ENCODE measurements around the gene BRME1. TPM values are rescaled to one million over a fixed set of nuclear protein-coding genes. Genes with fewer than 3 reads are reported as not detected.

BRME1 gene
- total RNA-seq, 1 experiment from 2014 or later = 17.4 TPM

GRCh38 chr19:13839130-13839937 is 66.6 kb downstream of the BRME1 start:
- no peak for DNase-seq
- Histone ChIP-seq H3K27me3 (replicated peaks; ENCODE audit: control insufficient read depth, insufficient read depth, low read length) (no peaks in the 10 kb centered on the region), H3K9me3 (no peaks in the 10 kb centered on the region), H3K4me1 (peaks cover 27% of the 10 kb centered on the region), H3K36me3 (ENCODE audit: control insufficient read depth, insufficient read depth, low read length) (no peaks in the 10 kb centered on the region; the same call in 1 of the 2 replicates), H3K4me3 (ENCODE audit: low read depth, low read length) (no peak overlapping the region)
- Mint-ChIP-seq H3K4me3 (ENCODE audit: unreplicated experiment) (no peak overlapping the region), H3K4me1 (ENCODE audit: low read depth, unreplicated experiment) (peaks cover 7% of the 10 kb centered on the region), H3K9me3 (ENCODE audit: unreplicated experiment) (no peaks in the 10 kb centered on the region), H3K36me3 (ENCODE audit: insufficient read depth, unreplicated experiment) (peaks cover 49% of the 10 kb centered on the region), H3K27ac (ENCODE audit: unreplicated experiment) (no peak overlapping the region), H3K27me3 (ENCODE audit: insufficient read depth, unreplicated experiment) (no peaks in the 10 kb centered on the region)
- no peak for TF ChIP-seq CTCF (IDR thresholded peaks at IDR 0.05; ENCODE audit: insufficient read depth in 1 of 2, low read depth in 1 of 2, low read length in 1 of 2, severe bottlenecking in 1 of 2, unreplicated experiment in 1 of 2)
- intact Hi-C loops (cut with micrococcal nuclease; ENCODE audit: unreplicated experiment) = no loop called here
- no TSS peak for BruUV-seq (replicated peaks)
- POLR2A ChIA-PET = no interaction called here
- CTCF ChIA-PET = no interaction called here

- peaks cover 25% of the 10 kb centered on the region for H3K4me1 ChIP-seq
- no peaks in the 10 kb centered on the region; the same call in 1 of the 2 replicates for H3K36me3 ChIP-seq (ENCODE audit: control insufficient read depth, insufficient read depth, low read length)
- no peak overlapping the region for H3K4me3 ChIP-seq (ENCODE audit: low read depth, low read length)
- Mint-ChIP-seq H3K36me3 (ENCODE audit: insufficient read depth, unreplicated experiment) (peaks cover 56% of the 10 kb centered on the region), H3K4me3 (ENCODE audit: unreplicated experiment) (no peak overlapping the region), H3K27ac (ENCODE audit: unreplicated experiment) (no peak overlapping the region), H3K9me3 (ENCODE audit: unreplicated experiment) (no peaks in the 10 kb centered on the region), H3K27me3 (ENCODE audit: insufficient read depth, unreplicated experiment) (no peaks in the 10 kb centered on the region), H3K4me1 (ENCODE audit: low read depth, unreplicated experiment) (peaks cover 7% of the 10 kb centered on the region)
- no peak for TF ChIP-seq CTCF (IDR thresholded peaks at IDR 0.05; ENCODE audit: insufficient read depth in 1 of 2, low read depth in 1 of 2, low read length in 1 of 2, severe bottlenecking in 1 of 2, unreplicated experiment in 1 of 2)
- DNase-seq = no peak
- ChIA-PET POLR2A (no interaction called here), CTCF (no interaction called here)
- no TSS peak for BruUV-seq (replicated peaks)
- intact Hi-C loops (cut with micrococcal nuclease; ENCODE audit: unreplicated experiment) = no loop called here
- no peaks in the 10 kb centered on the region for H3K9me3 ChIP-seq
- H3K27me3 ChIP-seq (replicated peaks; ENCODE audit: control insufficient read depth, insufficient read depth, low read length) = no peaks in the 10 kb centered on the region
Measured at GRCh38 chr19:13838435-13839129, 67.3 kb downstream of the BRME1 start.

GRCh38 chr19:13835791-13836723 is 69.9 kb downstream of the BRME1 start:
- no peak overlapping the region for H3K27ac Mint-ChIP-seq (ENCODE audit: unreplicated experiment)
- Histone ChIP-seq H3K27me3 (replicated peaks; ENCODE audit: control insufficient read depth, insufficient read depth, low read length) (no peaks in the 10 kb centered on the region), H3K4me3 (ENCODE audit: low read depth, low read length) (no peak overlapping the region), H3K9me3 (no peaks in the 10 kb centered on the region), H3K36me3 (ENCODE audit: control insufficient read depth, insufficient read depth, low read length) (no peaks in the 10 kb centered on the region; the same call in 1 of the 2 replicates), H3K4me1 (peaks cover 11% of the 10 kb centered on the region)
- H3K4me1 Mint-ChIP-seq (ENCODE audit: low read depth, unreplicated experiment) = peaks cover 7% of the 10 kb centered on the region
- POLR2A ChIA-PET = interaction anchor here (1.0 kb wide), 1 partner anchor 26 kb away, joined by 5 read pairs; no protein-coding TSS in a partner anchor
- no peak overlapping the region for H3K4me3 Mint-ChIP-seq (ENCODE audit: unreplicated experiment)
- CTCF ChIA-PET = interaction anchor here (2.2 kb wide), 1 partner anchor 26 kb away, joined by 9 read pairs; no protein-coding TSS in a partner anchor
- no peaks in the 10 kb centered on the region for H3K27me3 Mint-ChIP-seq (ENCODE audit: insufficient read depth, unreplicated experiment)
- intact Hi-C loops (cut with micrococcal nuclease; ENCODE audit: unreplicated experiment) = no loop called here
- no TSS peak for BruUV-seq (replicated peaks)
- no peaks in the 10 kb centered on the region for H3K9me3 Mint-ChIP-seq (ENCODE audit: unreplicated experiment)
- no peak for TF ChIP-seq CTCF (IDR thresholded peaks at IDR 0.05; ENCODE audit: insufficient read depth in 1 of 2, low read depth in 1 of 2, low read length in 1 of 2, severe bottlenecking in 1 of 2, unreplicated experiment in 1 of 2)
- no peak for DNase-seq
- H3K36me3 Mint-ChIP-seq (ENCODE audit: insufficient read depth, unreplicated experiment) = peaks cover 50% of the 10 kb centered on the region
